ENCODE measurements around the gene ID2.

The ID2 gene

GRCh38 chr2:8646731-8647461 lies 35.0 kb upstream of the ID2 start:
- Histone ChIP-seq H3K9me3 (ENCODE audit: control insufficient read depth, insufficient read depth, low read depth, low read length) (no peaks in the 10 kb centered on the region), H3K27ac (ENCODE audit: extremely low read depth, low read depth, low read length) (no peak overlapping the region), H3K4me1 (ENCODE audit: control insufficient read depth, insufficient read depth, low read length) (no peaks in the 10 kb centered on the region), H3K4me3 (ENCODE audit: low read depth, low read length) (no peak overlapping the region), H3K36me3 (ENCODE audit: control insufficient read depth in 2 of 2, insufficient read depth in 1 of 2, low read length in 2 of 2) (no peaks in the 10 kb centered on the region)
- CTCF ChIA-PET: interaction anchor here (0.8 kb wide), 1 partner anchor 22 kb away, joined by 4 read pairs; no protein-coding TSS in a partner anchor
- POLR2A ChIA-PET: interaction anchor here (1.4 kb wide), 1 partner anchor 35 kb away, joined by 4 read pairs; the partner anchor contains the start of gene ID2
- TF ChIP-seq YY1 (tag by site-specific recombination; IDR thresholded peaks at IDR 0.05) (no peak), GLI2 (tag by site-specific recombination; IDR thresholded peaks at IDR 0.05; ENCODE audit: borderline replicate concordance, low read depth) (no peak), SETDB1 (IDR thresholded peaks at IDR 0.05; ENCODE audit: insufficient read length, low read length) (no peak), ZNF394 (tag by site-specific recombination; IDR thresholded peaks at IDR 0.05; ENCODE audit: borderline replicate concordance) (no peak), ZNF423 (tag by site-specific recombination; IDR thresholded peaks at IDR 0.05) (no peak)

DNA sequence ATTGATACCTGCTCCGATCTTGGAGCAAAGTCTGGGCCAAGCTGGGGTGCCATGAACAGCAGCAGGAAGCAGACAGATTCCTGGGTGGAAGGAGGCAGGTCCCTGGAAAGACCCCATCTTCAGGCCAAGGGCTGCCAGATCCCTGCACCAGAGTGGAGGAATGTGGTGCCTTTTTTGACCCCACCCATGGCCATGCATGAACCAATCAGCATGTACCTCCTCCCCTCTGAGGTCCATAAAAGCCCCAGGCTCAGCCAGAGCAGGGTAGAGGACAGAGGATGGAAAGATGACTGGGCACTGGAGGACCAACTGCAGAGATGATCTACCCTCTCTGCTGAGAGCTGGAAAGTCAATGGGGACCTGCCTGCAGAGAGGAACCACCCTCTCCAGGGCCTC lies 34.4 kb upstream of the ID2 start:
- ChIA-PET CTCF (interaction anchor here (0.8 kb wide), 1 partner anchor 21 kb away, joined by 4 read pairs; no protein-coding TSS in a partner anchor), POLR2A (interaction anchor here (1.4 kb wide), 1 partner anchor 34 kb away, joined by 4 read pairs; the partner anchor contains the start of gene ID2)

GRCh38 chr2:8648441-8649213 lies 33.2 kb upstream of the ID2 start:
- H3K36me3 ChIP-seq (ENCODE audit: control insufficient read depth in 2 of 2, insufficient read depth in 1 of 2, low read length in 2 of 2): no peaks in the 10 kb centered on the region
- ChIA-PET CTCF (no interaction called here), POLR2A (no interaction called here)
- no peaks in the 10 kb centered on the region for H3K4me1 ChIP-seq (ENCODE audit: control insufficient read depth, insufficient read depth, low read length)
- no peak overlapping the region for H3K27ac ChIP-seq (ENCODE audit: extremely low read depth, low read depth, low read length)
- TF ChIP-seq ZNF404 (tag by site-specific recombination; IDR thresholded peaks at IDR 0.05) (no peak), ZNF26 (tag by site-specific recombination; IDR thresholded peaks at IDR 0.05) (no peak)
- TF ChIP-seq, protein P1, sequence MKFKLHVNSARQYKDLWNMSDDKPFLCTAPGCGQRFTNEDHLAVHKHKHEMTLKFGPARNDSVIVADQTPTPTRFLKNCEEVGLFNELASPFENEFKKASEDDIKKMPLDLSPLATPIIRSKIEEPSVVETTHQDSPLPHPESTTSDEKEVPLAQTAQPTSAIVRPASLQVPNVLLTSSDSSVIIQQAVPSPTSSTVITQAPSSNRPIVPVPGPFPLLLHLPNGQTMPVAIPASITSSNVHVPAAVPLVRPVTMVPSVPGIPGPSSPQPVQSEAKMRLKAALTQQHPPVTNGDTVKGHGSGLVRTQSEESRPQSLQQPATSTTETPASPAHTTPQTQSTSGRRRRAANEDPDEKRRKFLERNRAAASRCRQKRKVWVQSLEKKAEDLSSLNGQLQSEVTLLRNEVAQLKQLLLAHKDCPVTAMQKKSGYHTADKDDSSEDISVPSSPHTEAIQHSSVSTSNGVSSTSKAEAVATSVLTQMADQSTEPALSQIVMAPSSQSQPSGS (tag by site-specific recombination; IDR thresholded peaks at IDR 0.05; ENCODE audit: low read depth): no peak
- H3K4me3 ChIP-seq (ENCODE audit: low read depth, low read length): no peak overlapping the region
- H3K9me3 ChIP-seq (ENCODE audit: control insufficient read depth, insufficient read depth, low read depth, low read length): no peaks in the 10 kb centered on the region

More for the DNA sequence above, 34.4 kb upstream of the ID2 start:
- Histone ChIP-seq H3K4me3 (ENCODE audit: low read depth, low read length) (no peak overlapping the region), H3K36me3 (ENCODE audit: control insufficient read depth in 2 of 2, insufficient read depth in 1 of 2, low read length in 2 of 2) (no peaks in the 10 kb centered on the region), H3K9me3 (ENCODE audit: control insufficient read depth, insufficient read depth, low read depth, low read length) (no peaks in the 10 kb centered on the region), H3K4me1 (ENCODE audit: control insufficient read depth, insufficient read depth, low read length) (no peaks in the 10 kb centered on the region), H3K27ac (ENCODE audit: extremely low read depth, low read depth, low read length) (no peak overlapping the region)
- TF ChIP-seq ZSCAN30 (tag by site-specific recombination; IDR thresholded peaks at IDR 0.05) (no peak), ZNF266 (tag by site-specific recombination; IDR thresholded peaks at IDR 0.05; ENCODE audit: low read depth) (no peak), ZNF133 (tag by site-specific recombination; IDR thresholded peaks at IDR 0.05) (no peak)

DNA sequence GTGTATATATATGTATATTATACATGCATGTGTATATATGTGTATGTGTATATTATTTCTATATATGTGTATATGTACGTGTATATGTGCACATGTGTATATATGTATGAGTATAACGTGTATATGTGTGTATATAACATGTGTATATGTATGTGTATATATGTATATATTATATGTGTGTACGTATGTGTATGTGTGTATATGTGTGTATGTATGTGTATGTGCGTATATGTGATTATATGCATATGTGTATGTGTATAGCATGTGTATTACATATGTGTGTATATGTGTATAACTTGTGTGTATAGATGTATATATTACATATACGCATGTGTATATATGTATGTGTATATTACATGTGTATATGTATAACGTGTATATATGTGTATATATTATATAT lies 32.1 kb upstream of the ID2 start:
- no peaks in the 10 kb centered on the region for H3K4me1 ChIP-seq (ENCODE audit: control insufficient read depth, insufficient read depth, low read length)
- CTCF ChIA-PET: no interaction called here
- TF ChIP-seq, protein P2, sequence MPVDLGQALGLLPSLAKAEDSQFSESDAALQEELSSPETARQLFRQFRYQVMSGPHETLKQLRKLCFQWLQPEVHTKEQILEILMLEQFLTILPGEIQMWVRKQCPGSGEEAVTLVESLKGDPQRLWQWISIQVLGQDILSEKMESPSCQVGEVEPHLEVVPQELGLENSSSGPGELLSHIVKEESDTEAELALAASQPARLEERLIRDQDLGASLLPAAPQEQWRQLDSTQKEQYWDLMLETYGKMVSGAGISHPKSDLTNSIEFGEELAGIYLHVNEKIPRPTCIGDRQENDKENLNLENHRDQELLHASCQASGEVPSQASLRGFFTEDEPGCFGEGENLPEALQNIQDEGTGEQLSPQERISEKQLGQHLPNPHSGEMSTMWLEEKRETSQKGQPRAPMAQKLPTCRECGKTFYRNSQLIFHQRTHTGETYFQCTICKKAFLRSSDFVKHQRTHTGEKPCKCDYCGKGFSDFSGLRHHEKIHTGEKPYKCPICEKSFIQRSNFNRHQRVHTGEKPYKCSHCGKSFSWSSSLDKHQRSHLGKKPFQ (tag by site-specific recombination; IDR thresholded peaks at IDR 0.05): no peak
- TF ChIP-seq, protein P3, sequence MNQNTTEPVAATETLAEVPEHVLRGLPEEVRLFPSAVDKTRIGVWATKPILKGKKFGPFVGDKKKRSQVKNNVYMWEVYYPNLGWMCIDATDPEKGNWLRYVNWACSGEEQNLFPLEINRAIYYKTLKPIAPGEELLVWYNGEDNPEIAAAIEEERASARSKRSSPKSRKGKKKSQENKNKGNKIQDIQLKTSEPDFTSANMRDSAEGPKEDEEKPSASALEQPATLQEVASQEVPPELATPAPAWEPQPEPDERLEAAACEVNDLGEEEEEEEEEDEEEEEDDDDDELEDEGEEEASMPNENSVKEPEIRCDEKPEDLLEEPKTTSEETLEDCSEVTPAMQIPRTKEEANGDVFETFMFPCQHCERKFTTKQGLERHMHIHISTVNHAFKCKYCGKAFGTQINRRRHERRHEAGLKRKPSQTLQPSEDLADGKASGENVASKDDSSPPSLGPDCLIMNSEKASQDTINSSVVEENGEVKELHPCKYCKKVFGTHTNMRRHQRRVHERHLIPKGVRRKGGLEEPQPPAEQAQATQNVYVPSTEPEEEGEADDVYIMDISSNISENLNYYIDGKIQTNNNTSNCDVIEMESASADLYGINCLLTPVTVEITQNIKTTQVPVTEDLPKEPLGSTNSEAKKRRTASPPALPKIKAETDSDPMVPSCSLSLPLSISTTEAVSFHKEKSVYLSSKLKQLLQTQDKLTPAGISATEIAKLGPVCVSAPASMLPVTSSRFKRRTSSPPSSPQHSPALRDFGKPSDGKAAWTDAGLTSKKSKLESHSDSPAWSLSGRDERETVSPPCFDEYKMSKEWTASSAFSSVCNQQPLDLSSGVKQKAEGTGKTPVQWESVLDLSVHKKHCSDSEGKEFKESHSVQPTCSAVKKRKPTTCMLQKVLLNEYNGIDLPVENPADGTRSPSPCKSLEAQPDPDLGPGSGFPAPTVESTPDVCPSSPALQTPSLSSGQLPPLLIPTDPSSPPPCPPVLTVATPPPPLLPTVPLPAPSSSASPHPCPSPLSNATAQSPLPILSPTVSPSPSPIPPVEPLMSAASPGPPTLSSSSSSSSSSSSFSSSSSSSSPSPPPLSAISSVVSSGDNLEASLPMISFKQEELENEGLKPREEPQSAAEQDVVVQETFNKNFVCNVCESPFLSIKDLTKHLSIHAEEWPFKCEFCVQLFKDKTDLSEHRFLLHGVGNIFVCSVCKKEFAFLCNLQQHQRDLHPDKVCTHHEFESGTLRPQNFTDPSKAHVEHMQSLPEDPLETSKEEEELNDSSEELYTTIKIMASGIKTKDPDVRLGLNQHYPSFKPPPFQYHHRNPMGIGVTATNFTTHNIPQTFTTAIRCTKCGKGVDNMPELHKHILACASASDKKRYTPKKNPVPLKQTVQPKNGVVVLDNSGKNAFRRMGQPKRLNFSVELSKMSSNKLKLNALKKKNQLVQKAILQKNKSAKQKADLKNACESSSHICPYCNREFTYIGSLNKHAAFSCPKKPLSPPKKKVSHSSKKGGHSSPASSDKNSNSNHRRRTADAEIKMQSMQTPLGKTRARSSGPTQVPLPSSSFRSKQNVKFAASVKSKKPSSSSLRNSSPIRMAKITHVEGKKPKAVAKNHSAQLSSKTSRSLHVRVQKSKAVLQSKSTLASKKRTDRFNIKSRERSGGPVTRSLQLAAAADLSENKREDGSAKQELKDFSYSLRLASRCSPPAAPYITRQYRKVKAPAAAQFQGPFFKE (tag by site-specific recombination; IDR thresholded peaks at IDR 0.05; ENCODE audit: borderline replicate concordance): no peak
- no peak for TF ChIP-seq ZNF560 (tag by site-specific recombination; IDR thresholded peaks at IDR 0.05; ENCODE audit: borderline replicate concordance)
- no peak for TF ChIP-seq ZNF175 (tag by site-specific recombination; IDR thresholded peaks at IDR 0.05)

More for the DNA sequence above, 32.1 kb upstream of the ID2 start:
- Histone ChIP-seq H3K9me3 (ENCODE audit: control insufficient read depth, insufficient read depth, low read depth, low read length) (no peaks in the 10 kb centered on the region), H3K4me3 (ENCODE audit: low read depth, low read length) (no peak overlapping the region), H3K36me3 (ENCODE audit: control insufficient read depth in 2 of 2, insufficient read depth in 1 of 2, low read length in 2 of 2) (no peaks in the 10 kb centered on the region), H3K27ac (ENCODE audit: extremely low read depth, low read depth, low read length) (no peak overlapping the region)
- POLR2A ChIA-PET: no interaction called here
